ENCODE results near the gene FCER1G.

FCER1G gene

GRCh38 chr1:161215076-161215475 is at the start of gene FCER1G:
Gene FCER1G, plus strand, starts transcription at chr1:161215295. Its CDS starts 27 bp downstream, at chr1:161215322.
- H3K36me3 Mint-ChIP-seq, result peaks cover 54% of the 10 kb centered on the region
- H3K27ac Mint-ChIP-seq, result peak within 1 kb of the TSS; percentile 65
- H3K4me1 Mint-ChIP-seq, result peaks cover 30% of the 10 kb centered on the region
- H3K4me3 Mint-ChIP-seq, result no peak within 1 kb of the TSS
- ATAC-seq (no peak), DNase-seq (ENCODE audit: low spot score in 2 of 2) (no peak)
- H3K9me3 Mint-ChIP-seq, result no peaks in the 10 kb centered on the region

- peak within 1 kb of the TSS; percentile 97 for H3K27ac Mint-ChIP-seq
- DNase-seq (ENCODE audit: low spot score in 2 of 2) (peak; percentile 75 to 96), ATAC-seq (peak; percentile 96)
- H3K4me1 Mint-ChIP-seq, result peaks cover 65% of the 10 kb centered on the region
- peaks cover 77% of the 10 kb centered on the region for H3K36me3 Mint-ChIP-seq
- no peaks in the 10 kb centered on the region for H3K9me3 Mint-ChIP-seq
- H3K4me3 Mint-ChIP-seq, result peak within 1 kb of the TSS; percentile 95
Observed at GRCh38 chr1:161165742-161166668, 49.1 kb upstream of the FCER1G start, which contains the start of gene PPOX. Gene PPOX, plus strand, starts transcription at chr1:161166426. Its CDS starts 422 bp downstream, at chr1:161166848.

GRCh38 chr1:161166669-161167548 is 48.2 kb upstream of the FCER1G start:
- Mint-ChIP-seq H3K9me3 (no peaks in the 10 kb centered on the region), H3K4me1 (peaks cover 65% of the 10 kb centered on the region), H3K27ac (peak overlapping the region; percentile 97), H3K4me3 (peak overlapping the region; percentile 95), H3K36me3 (peaks cover 86% of the 10 kb centered on the region)
- DNase-seq (ENCODE audit: low spot score in 2 of 2) (no peak), ATAC-seq (no peak)

- no peak overlapping the region for H3K4me3 Mint-ChIP-seq
- no peak for ATAC-seq
- DNase-seq (ENCODE audit: low spot score in 2 of 2), result no peak
- H3K9me3 Mint-ChIP-seq, result no peaks in the 10 kb centered on the region
- H3K36me3 Mint-ChIP-seq, result peaks cover 89% of the 10 kb centered on the region
- H3K4me1 Mint-ChIP-seq, result peaks cover 65% of the 10 kb centered on the region
- peak overlapping the region; percentile 97 for H3K27ac Mint-ChIP-seq
Observed at GRCh38 chr1:161168906-161169305, 46.2 kb upstream of the FCER1G start.

- ATAC-seq (no peak), DNase-seq (ENCODE audit: low spot score in 2 of 2) (no peak)
- H3K36me3 Mint-ChIP-seq, result peaks cover 87% of the 10 kb centered on the region
- H3K27ac Mint-ChIP-seq, result peak overlapping the region; percentile 99
- no peaks in the 10 kb centered on the region for H3K9me3 Mint-ChIP-seq
- H3K4me3 Mint-ChIP-seq, result no peak overlapping the region
- peaks cover 75% of the 10 kb centered on the region for H3K4me1 Mint-ChIP-seq
Observed at GRCh38 chr1:161171191-161171590, 43.9 kb upstream of the FCER1G start.

- Mint-ChIP-seq H3K4me3 (no peak overlapping the region), H3K9me3 (no peaks in the 10 kb centered on the region), H3K4me1 (peaks cover 80% of the 10 kb centered on the region), H3K27ac (peak overlapping the region; percentile 99), H3K36me3 (peaks cover 88% of the 10 kb centered on the region)
- no peak for DNase-seq (ENCODE audit: low spot score in 2 of 2)
- ATAC-seq, result no peak
Observed at GRCh38 chr1:161171696-161172095, 43.4 kb upstream of the FCER1G start.

- peak overlapping the region; percentile 99 for H3K27ac Mint-ChIP-seq
- DNase-seq (ENCODE audit: low spot score in 2 of 2), result no peak
- ATAC-seq, result no peak
- H3K36me3 Mint-ChIP-seq, result peaks cover 89% of the 10 kb centered on the region
- no peaks in the 10 kb centered on the region for H3K9me3 Mint-ChIP-seq
- H3K4me1 Mint-ChIP-seq, result peaks cover 78% of the 10 kb centered on the region
- H3K4me3 Mint-ChIP-seq, result no peak overlapping the region
Observed at GRCh38 chr1:161172349-161172748, 42.7 kb upstream of the FCER1G start.

GRCh38 chr1:161172776-161173376 is 42.2 kb upstream of the FCER1G start:
- H3K9me3 Mint-ChIP-seq, result no peaks in the 10 kb centered on the region
- H3K36me3 Mint-ChIP-seq, result peaks cover 88% of the 10 kb centered on the region
- ATAC-seq (no peak), DNase-seq (ENCODE audit: low spot score in 2 of 2) (no peak)
- H3K4me3 Mint-ChIP-seq, result no peak overlapping the region
- peak overlapping the region; percentile 99 for H3K27ac Mint-ChIP-seq
- H3K4me1 Mint-ChIP-seq, result peaks cover 80% of the 10 kb centered on the region

GRCh38 chr1:161173711-161174110 is 41.4 kb upstream of the FCER1G start:
- Mint-ChIP-seq H3K36me3 (peaks cover 80% of the 10 kb centered on the region), H3K27ac (peak overlapping the region; percentile 99), H3K4me3 (no peak overlapping the region), H3K9me3 (no peaks in the 10 kb centered on the region), H3K4me1 (peaks cover 79% of the 10 kb centered on the region)
- DNase-seq (ENCODE audit: low spot score in 2 of 2) (no peak), ATAC-seq (no peak)

GRCh38 chr1:161174911-161175310 is 40.2 kb upstream of the FCER1G start:
- Mint-ChIP-seq H3K36me3 (peaks cover 73% of the 10 kb centered on the region), H3K4me1 (peaks cover 76% of the 10 kb centered on the region), H3K4me3 (peak overlapping the region; percentile 99), H3K9me3 (no peaks in the 10 kb centered on the region), H3K27ac (peak overlapping the region; percentile 99)
- ATAC-seq (no peak), DNase-seq (ENCODE audit: low spot score in 2 of 2) (no peak)

GRCh38 chr1:161175771-161176453 is 39.2 kb upstream of the FCER1G start:
- peak overlapping the region; percentile 99 for H3K27ac Mint-ChIP-seq
- H3K9me3 Mint-ChIP-seq, result no peaks in the 10 kb centered on the region
- ATAC-seq, result no peak
- peaks cover 84% of the 10 kb centered on the region for H3K4me1 Mint-ChIP-seq
- peaks cover 64% of the 10 kb centered on the region for H3K36me3 Mint-ChIP-seq
- no peak for DNase-seq (ENCODE audit: low spot score in 2 of 2)
- H3K4me3 Mint-ChIP-seq, result peak overlapping the region; percentile 99

GRCh38 chr1:161176468-161177111 is 38.5 kb upstream of the FCER1G start:
- ATAC-seq (peak; percentile 9), DNase-seq (ENCODE audit: low spot score in 2 of 2) (no peak)
- Mint-ChIP-seq H3K4me1 (peaks cover 82% of the 10 kb centered on the region), H3K9me3 (no peaks in the 10 kb centered on the region), H3K36me3 (peaks cover 57% of the 10 kb centered on the region), H3K4me3 (peak overlapping the region; percentile 99), H3K27ac (peak overlapping the region; percentile 99)

- peak within 1 kb of the TSS; percentile 99 for H3K4me3 Mint-ChIP-seq
- peaks cover 82% of the 10 kb centered on the region for H3K4me1 Mint-ChIP-seq
- ATAC-seq, result peak; percentile 88
- peak; percentile 99 for DNase-seq (ENCODE audit: low spot score in 2 of 2)
- no peaks in the 10 kb centered on the region for H3K9me3 Mint-ChIP-seq
- peaks cover 50% of the 10 kb centered on the region for H3K36me3 Mint-ChIP-seq
- H3K27ac Mint-ChIP-seq, result peak within 1 kb of the TSS; percentile 99
Observed at GRCh38 chr1:161177112-161177935, 37.8 kb upstream of the FCER1G start, which contains the start of gene B4GALT3. Gene B4GALT3, minus strand, starts transcription at chr1:161177507. Its CDS starts 1,447 bp downstream, at chr1:161176060.
